Activated T-cell treated with anti-CD3 and anti-CD28 coated beads for 24 hours (primary cell): Measurements from ENCODE around the gene RGS7.

ENCODE experiments used
- DNase-seq: peaks from one replicate; pipeline ENCODE4 v3.0.0-alpha.2; 2020; ENCODE audit warnings: low read depth

RGS7 gene

GRCh38 chr1:240831191-240831631 lies 525.8 kb downstream of the RGS7 start:
- no peak for DNase-seq

GRCh38 chr1:240829487-240829886 lies 527.5 kb downstream of the RGS7 start:
- DNase-seq: no peak

- DNase-seq: no peak
Observed at GRCh38 chr1:240827786-240828185, 529.2 kb downstream of the RGS7 start.

- DNase-seq: no peak
Observed at GRCh38 chr1:240824238-240824637, 532.8 kb downstream of the RGS7 start.

- no peak for DNase-seq
Observed at GRCh38 chr1:240823357-240823756, 533.6 kb downstream of the RGS7 start.

- DNase-seq: no peak
Observed at GRCh38 chr1:240821925-240822324, 535.1 kb downstream of the RGS7 start.

- DNase-seq: no peak
Observed at GRCh38 chr1:240820816-240821215, 536.2 kb downstream of the RGS7 start.

- no peak for DNase-seq
Observed at GRCh38 chr1:240816472-240816871, 540.5 kb downstream of the RGS7 start.

- no peak for DNase-seq
Observed at GRCh38 chr1:240813720-240814119, 543.3 kb downstream of the RGS7 start.

GRCh38 chr1:240811256-240811655 lies 545.7 kb downstream of the RGS7 start:
- no peak for DNase-seq

- DNase-seq: no peak
Observed at GRCh38 chr1:240808381-240808780, 548.6 kb downstream of the RGS7 start.

- DNase-seq: no peak
Observed at GRCh38 chr1:240806200-240806745, 550.7 kb downstream of the RGS7 start.

GRCh38 chr1:240804475-240804874 lies 552.5 kb downstream of the RGS7 start:
- DNase-seq: no peak

- DNase-seq: no peak
Observed at GRCh38 chr1:240803151-240803550, 553.9 kb downstream of the RGS7 start.

- DNase-seq: no peak
Observed at GRCh38 chr1:240802271-240802670, 554.7 kb downstream of the RGS7 start.

- DNase-seq: no peak
Observed at GRCh38 chr1:240801442-240801841, 555.6 kb downstream of the RGS7 start.

GRCh38 chr1:240800291-240800690 lies 556.7 kb downstream of the RGS7 start:
- no peak for DNase-seq

- no peak for DNase-seq
Observed at GRCh38 chr1:240797050-240797449, 560.0 kb downstream of the RGS7 start.

- DNase-seq: no peak
Observed at GRCh38 chr1:240794046-240794843, 562.8 kb downstream of the RGS7 start.

GRCh38 chr1:240792915-240793529 lies 564.0 kb downstream of the RGS7 start:
- no peak for DNase-seq

- no peak for DNase-seq
Observed at GRCh38 chr1:240790856-240791255, 566.1 kb downstream of the RGS7 start.

- DNase-seq: no peak
Observed at GRCh38 chr1:240786880-240787279, 570.1 kb downstream of the RGS7 start.

GRCh38 chr1:240784776-240785175 lies 572.2 kb downstream of the RGS7 start:
- no peak for DNase-seq
